ENCODE data around the gene SPATA46. TPM values are rescaled to one million over a fixed set of nuclear protein-coding genes. Genes with fewer than 3 reads are reported as not detected.

Gene SPATA46
- total RNA-seq, 1 donor from 2014 or later = not detected

GRCh38 chr1:162369571-162369970 is 7.1 kb downstream of the SPATA46 start:
- no peaks in the 10 kb centered on the region for H3K27me3 Mint-ChIP-seq (ENCODE audit: unreplicated experiment)
- TF ChIP-seq, protein P1, sequence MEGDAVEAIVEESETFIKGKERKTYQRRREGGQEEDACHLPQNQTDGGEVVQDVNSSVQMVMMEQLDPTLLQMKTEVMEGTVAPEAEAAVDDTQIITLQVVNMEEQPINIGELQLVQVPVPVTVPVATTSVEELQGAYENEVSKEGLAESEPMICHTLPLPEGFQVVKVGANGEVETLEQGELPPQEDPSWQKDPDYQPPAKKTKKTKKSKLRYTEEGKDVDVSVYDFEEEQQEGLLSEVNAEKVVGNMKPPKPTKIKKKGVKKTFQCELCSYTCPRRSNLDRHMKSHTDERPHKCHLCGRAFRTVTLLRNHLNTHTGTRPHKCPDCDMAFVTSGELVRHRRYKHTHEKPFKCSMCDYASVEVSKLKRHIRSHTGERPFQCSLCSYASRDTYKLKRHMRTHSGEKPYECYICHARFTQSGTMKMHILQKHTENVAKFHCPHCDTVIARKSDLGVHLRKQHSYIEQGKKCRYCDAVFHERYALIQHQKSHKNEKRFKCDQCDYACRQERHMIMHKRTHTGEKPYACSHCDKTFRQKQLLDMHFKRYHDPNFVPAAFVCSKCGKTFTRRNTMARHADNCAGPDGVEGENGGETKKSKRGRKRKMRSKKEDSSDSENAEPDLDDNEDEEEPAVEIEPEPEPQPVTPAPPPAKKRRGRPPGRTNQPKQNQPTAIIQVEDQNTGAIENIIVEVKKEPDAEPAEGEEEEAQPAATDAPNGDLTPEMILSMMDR (IDR thresholded peaks at IDR 0.05) = no peak
- H3K4me1 Mint-ChIP-seq (ENCODE audit: unreplicated experiment) = peaks cover 9% of the 10 kb centered on the region
- H3K36me3 Mint-ChIP-seq (ENCODE audit: unreplicated experiment) = peaks cover 3% of the 10 kb centered on the region
- no peak for DNase-seq (ENCODE audit: extremely low spot score, unreplicated experiment)
- no peak overlapping the region for H3K27ac Mint-ChIP-seq (ENCODE audit: unreplicated experiment)
- no peaks in the 10 kb centered on the region for H3K9me3 Mint-ChIP-seq (ENCODE audit: unreplicated experiment)
- H3K4me3 Mint-ChIP-seq (ENCODE audit: unreplicated experiment) = no peak overlapping the region

GRCh38 chr1:162368451-162368850 is 8.2 kb downstream of the SPATA46 start:
- TF ChIP-seq, protein P1 (IDR thresholded peaks at IDR 0.05) = no peak
- H3K27ac Mint-ChIP-seq (ENCODE audit: unreplicated experiment) = no peak overlapping the region
- H3K27me3 Mint-ChIP-seq (ENCODE audit: unreplicated experiment) = no peaks in the 10 kb centered on the region
- DNase-seq (ENCODE audit: extremely low spot score, unreplicated experiment) = no peak
- H3K4me1 Mint-ChIP-seq (ENCODE audit: unreplicated experiment) = peaks cover 5% of the 10 kb centered on the region
- peaks cover 3% of the 10 kb centered on the region for H3K36me3 Mint-ChIP-seq (ENCODE audit: unreplicated experiment)
- no peaks in the 10 kb centered on the region for H3K9me3 Mint-ChIP-seq (ENCODE audit: unreplicated experiment)
- H3K4me3 Mint-ChIP-seq (ENCODE audit: unreplicated experiment) = no peak overlapping the region

GRCh38 chr1:162367772-162368171 is 8.9 kb downstream of the SPATA46 start:
- Mint-ChIP-seq H3K9me3 (ENCODE audit: unreplicated experiment) (no peaks in the 10 kb centered on the region), H3K4me1 (ENCODE audit: unreplicated experiment) (peaks cover 3% of the 10 kb centered on the region), H3K4me3 (ENCODE audit: unreplicated experiment) (no peak overlapping the region), H3K27ac (ENCODE audit: unreplicated experiment) (no peak overlapping the region), H3K27me3 (ENCODE audit: unreplicated experiment) (no peaks in the 10 kb centered on the region), H3K36me3 (ENCODE audit: unreplicated experiment) (peaks cover 3% of the 10 kb centered on the region)
- TF ChIP-seq, protein P1 (IDR thresholded peaks at IDR 0.05) = no peak
- no peak for DNase-seq (ENCODE audit: extremely low spot score, unreplicated experiment)

- TF ChIP-seq, protein P1 (IDR thresholded peaks at IDR 0.05) = no peak
- H3K9me3 Mint-ChIP-seq (ENCODE audit: unreplicated experiment) = no peaks in the 10 kb centered on the region
- no peak overlapping the region for H3K27ac Mint-ChIP-seq (ENCODE audit: unreplicated experiment)
- no peak for DNase-seq (ENCODE audit: extremely low spot score, unreplicated experiment)
- no peaks in the 10 kb centered on the region for H3K4me1 Mint-ChIP-seq (ENCODE audit: unreplicated experiment)
- no peaks in the 10 kb centered on the region for H3K27me3 Mint-ChIP-seq (ENCODE audit: unreplicated experiment)
- H3K4me3 Mint-ChIP-seq (ENCODE audit: unreplicated experiment) = no peak overlapping the region
- peaks cover 3% of the 10 kb centered on the region for H3K36me3 Mint-ChIP-seq (ENCODE audit: unreplicated experiment)
Observed at GRCh38 chr1:162367073-162367472, 9.6 kb downstream of the SPATA46 start.

- no peaks in the 10 kb centered on the region for H3K9me3 Mint-ChIP-seq (ENCODE audit: unreplicated experiment)
- no peak overlapping the region for H3K4me3 Mint-ChIP-seq (ENCODE audit: unreplicated experiment)
- peaks cover 3% of the 10 kb centered on the region for H3K36me3 Mint-ChIP-seq (ENCODE audit: unreplicated experiment)
- H3K4me1 Mint-ChIP-seq (ENCODE audit: unreplicated experiment) = no peaks in the 10 kb centered on the region
- H3K27me3 Mint-ChIP-seq (ENCODE audit: unreplicated experiment) = no peaks in the 10 kb centered on the region
- no peak overlapping the region for H3K27ac Mint-ChIP-seq (ENCODE audit: unreplicated experiment)
- TF ChIP-seq, protein P1 (IDR thresholded peaks at IDR 0.05) = no peak
- no peak for DNase-seq (ENCODE audit: extremely low spot score, unreplicated experiment)
Observed at GRCh38 chr1:162366671-162367070, 10.0 kb downstream of the SPATA46 start.

Measured in osteocyte (in vitro differentiated cells).